ENCODE results near the gene DAZAP2.

DNA sequence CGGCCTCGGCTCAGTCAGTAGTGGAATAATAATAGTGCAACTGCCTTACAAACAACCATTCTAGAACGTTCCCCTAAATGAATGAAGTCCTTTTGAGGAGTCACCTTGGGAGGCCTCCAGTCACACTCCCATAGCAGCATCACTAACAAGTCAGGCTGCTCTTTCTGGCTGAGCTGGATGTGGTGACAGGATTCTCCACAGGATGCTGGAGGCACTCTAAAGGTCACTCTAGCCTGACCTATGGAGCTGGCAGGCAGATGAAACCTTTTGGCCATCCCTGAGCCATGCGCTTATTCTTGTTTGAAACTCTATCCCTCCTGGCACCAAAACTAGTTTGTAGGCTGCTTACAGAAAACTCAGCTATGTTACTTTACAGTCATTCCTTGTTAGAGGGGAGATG lies 47.8 kb upstream of the DAZAP2 start:
- TF ChIP-seq, protein P1, sequence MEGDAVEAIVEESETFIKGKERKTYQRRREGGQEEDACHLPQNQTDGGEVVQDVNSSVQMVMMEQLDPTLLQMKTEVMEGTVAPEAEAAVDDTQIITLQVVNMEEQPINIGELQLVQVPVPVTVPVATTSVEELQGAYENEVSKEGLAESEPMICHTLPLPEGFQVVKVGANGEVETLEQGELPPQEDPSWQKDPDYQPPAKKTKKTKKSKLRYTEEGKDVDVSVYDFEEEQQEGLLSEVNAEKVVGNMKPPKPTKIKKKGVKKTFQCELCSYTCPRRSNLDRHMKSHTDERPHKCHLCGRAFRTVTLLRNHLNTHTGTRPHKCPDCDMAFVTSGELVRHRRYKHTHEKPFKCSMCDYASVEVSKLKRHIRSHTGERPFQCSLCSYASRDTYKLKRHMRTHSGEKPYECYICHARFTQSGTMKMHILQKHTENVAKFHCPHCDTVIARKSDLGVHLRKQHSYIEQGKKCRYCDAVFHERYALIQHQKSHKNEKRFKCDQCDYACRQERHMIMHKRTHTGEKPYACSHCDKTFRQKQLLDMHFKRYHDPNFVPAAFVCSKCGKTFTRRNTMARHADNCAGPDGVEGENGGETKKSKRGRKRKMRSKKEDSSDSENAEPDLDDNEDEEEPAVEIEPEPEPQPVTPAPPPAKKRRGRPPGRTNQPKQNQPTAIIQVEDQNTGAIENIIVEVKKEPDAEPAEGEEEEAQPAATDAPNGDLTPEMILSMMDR (conservative IDR thresholded peaks at IDR 0.05): no peak
- no peak for TF ChIP-seq ZFX (IDR thresholded peaks at IDR 0.05)

All from C4-2B (cell line).